ENCODE data around the gene PPARG.

The PPARG gene

DNA sequence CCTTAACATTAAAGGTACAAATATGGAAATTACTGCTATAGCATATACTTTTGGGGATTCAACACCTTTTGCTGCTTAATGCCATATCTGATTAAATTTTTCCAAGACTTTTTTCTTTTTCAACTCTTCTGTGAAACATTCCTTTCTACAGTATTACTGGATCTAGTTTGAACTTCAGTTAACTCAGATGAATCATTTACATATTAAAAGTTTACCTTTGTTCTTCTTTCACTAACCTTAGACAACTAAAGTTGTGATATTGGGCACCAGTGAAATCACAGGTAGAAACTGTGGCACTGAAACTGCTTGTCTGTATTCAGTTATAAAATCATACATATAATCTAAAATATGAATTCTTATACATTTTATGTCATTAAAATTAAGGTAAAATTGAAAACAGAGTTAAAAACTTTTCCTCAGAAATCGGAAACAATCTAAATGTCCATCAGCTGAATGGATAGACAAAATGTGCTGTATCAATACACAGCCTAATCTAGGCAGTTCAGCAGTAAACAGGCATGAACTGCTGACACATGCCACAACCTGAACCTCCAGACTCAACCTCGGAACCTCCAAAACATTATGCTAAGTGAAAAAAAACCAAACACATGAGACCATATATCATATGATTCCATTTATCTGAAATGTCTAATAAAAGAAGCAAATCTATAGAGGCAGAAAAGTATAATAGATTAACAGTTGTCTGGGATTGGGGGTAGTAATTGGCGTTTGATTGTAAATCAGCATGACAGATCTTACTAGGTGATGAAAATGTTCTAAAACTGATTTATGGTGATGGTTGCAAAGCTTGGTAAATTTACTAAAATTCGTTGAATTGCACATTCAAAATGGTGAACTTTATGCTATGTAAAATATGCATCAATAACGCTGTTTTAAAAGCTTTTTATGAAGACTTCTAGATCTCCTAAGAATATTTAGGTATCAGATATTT lies 50.0 kb downstream of the PPARG start:
- H3K4me3 ChIP-seq (ENCODE audit: low read depth, low read length): no peak overlapping the region
- DNase-seq (ENCODE audit: low read depth): no peak
- TF ChIP-seq MAX (IDR thresholded peaks at IDR 0.05; ENCODE audit: low read depth, low read length) (no peak), CTCF (IDR thresholded peaks at IDR 0.05; ENCODE audit: low read depth, low read length) (no peak)

GRCh38 chr3:12339701-12340480 lies 51.0 kb downstream of the PPARG start:
- DNase-seq (ENCODE audit: low read depth): no peak
- H3K4me3 ChIP-seq (ENCODE audit: low read depth, low read length): no peak overlapping the region
- TF ChIP-seq CTCF (IDR thresholded peaks at IDR 0.05; ENCODE audit: low read depth, low read length) (no peak), MAX (IDR thresholded peaks at IDR 0.05; ENCODE audit: low read depth, low read length) (no peak), POLR2A (IDR thresholded peaks at IDR 0.05; ENCODE audit: extremely low read depth, insufficient read length) (no peak), MYC (IDR thresholded peaks at IDR 0.05; ENCODE audit: low read depth, low read length) (no peak)

DNA sequence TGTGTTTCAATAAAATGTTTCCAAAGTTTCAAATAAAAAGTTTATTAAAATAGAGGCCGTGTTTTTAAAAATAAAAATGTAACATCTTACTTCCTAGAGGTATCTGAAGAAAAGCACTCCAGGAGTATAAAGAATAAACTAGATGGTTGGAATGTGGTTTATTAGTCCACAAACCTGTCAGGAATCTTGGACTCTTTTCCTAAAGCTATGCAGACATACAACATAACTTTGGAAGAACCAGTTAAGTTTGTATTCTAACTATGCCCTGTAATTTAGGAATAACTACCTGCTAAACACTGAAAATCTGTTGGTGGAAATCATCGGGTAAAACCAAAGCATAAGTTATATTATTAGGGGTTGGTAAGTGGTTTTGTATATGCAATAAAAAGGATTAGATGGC lies 51.6 kb downstream of the PPARG start:
- TF ChIP-seq MAX (IDR thresholded peaks at IDR 0.05; ENCODE audit: low read depth, low read length) (no peak), MYC (IDR thresholded peaks at IDR 0.05; ENCODE audit: low read depth, low read length) (no peak), CTCF (IDR thresholded peaks at IDR 0.05; ENCODE audit: low read depth, low read length) (no peak), POLR2A (IDR thresholded peaks at IDR 0.05; ENCODE audit: extremely low read depth, insufficient read length) (no peak)
- DNase-seq (ENCODE audit: low read depth): no peak
- H3K4me3 ChIP-seq (ENCODE audit: low read depth, low read length): no peak overlapping the region

DNA sequence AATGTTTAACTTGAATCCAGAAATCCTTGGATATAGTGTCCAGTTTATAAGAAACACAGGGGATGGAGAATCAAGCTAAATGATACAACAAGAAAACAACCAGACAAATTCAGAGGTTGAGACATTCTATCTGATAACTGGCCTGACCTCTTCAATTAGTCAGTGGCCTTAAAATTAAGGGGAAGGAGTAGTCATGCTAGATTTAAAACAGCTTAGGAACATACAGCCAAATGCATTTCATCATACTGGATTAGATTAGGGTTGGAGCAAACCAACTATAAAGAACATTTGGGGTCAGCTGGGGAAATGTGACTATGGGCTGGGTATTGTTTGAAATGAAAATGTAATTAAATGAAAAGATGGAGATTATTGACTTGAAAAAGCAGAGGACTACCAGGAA lies 53.3 kb downstream of the PPARG start:
- DNase-seq (ENCODE audit: low read depth): no peak
- TF ChIP-seq MYC (IDR thresholded peaks at IDR 0.05; ENCODE audit: low read depth, low read length) (no peak), POLR2A (IDR thresholded peaks at IDR 0.05; ENCODE audit: extremely low read depth, insufficient read length) (no peak), CTCF (IDR thresholded peaks at IDR 0.05; ENCODE audit: low read depth, low read length) (no peak), MAX (IDR thresholded peaks at IDR 0.05; ENCODE audit: low read depth, low read length) (no peak)
- H3K4me3 ChIP-seq (ENCODE audit: low read depth, low read length): no peak overlapping the region

GRCh38 chr3:12343047-12343501 lies 54.2 kb downstream of the PPARG start:
- H3K4me3 ChIP-seq (ENCODE audit: low read depth, low read length): no peak overlapping the region
- TF ChIP-seq MAX (IDR thresholded peaks at IDR 0.05; ENCODE audit: low read depth, low read length): no peak
- no peak for TF ChIP-seq CTCF (IDR thresholded peaks at IDR 0.05; ENCODE audit: low read depth, low read length)
- TF ChIP-seq MYC (IDR thresholded peaks at IDR 0.05; ENCODE audit: low read depth, low read length): no peak
- TF ChIP-seq POLR2A (IDR thresholded peaks at IDR 0.05; ENCODE audit: extremely low read depth, insufficient read length): no peak
- DNase-seq (ENCODE audit: low read depth): no peak
